RPMI7951 (cell line): ENCODE data around the gene METTL17. TPM values are rescaled to one million over a fixed set of nuclear protein-coding genes. Genes with fewer than 3 reads are reported as not detected.
"Not testable (repeated sequence)": the region's sequence is repeated elsewhere in the genome, so short reads cannot be mapped to it uniquely, and the experiment has no call there.

Source experiments
- DNase-seq: peaks from one replicate; pipeline ENCODE4 v3.0.0-alpha.2; 2012; ENCODE audit warnings: low read depth
- total RNA-seq: library from RNA; depleted of rRNA; stranded (reverse); fragments of >200 nt; shearing (Covaris generic); gene quantifications from 2 replicates; pipeline ENCODE4 v1.2.3, GENCODE V29; 2014; rRNA removed

METTL17 gene, protein sequence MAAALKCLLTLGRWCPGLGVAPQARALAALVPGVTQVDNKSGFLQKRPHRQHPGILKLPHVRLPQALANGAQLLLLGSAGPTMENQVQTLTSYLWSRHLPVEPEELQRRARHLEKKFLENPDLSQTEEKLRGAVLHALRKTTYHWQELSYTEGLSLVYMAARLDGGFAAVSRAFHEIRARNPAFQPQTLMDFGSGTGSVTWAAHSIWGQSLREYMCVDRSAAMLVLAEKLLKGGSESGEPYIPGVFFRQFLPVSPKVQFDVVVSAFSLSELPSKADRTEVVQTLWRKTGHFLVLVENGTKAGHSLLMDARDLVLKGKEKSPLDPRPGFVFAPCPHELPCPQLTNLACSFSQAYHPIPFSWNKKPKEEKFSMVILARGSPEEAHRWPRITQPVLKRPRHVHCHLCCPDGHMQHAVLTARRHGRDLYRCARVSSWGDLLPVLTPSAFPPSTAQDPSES
- 52.9 and 72.0 TPM in 2 replicates for total RNA-seq

DNA sequence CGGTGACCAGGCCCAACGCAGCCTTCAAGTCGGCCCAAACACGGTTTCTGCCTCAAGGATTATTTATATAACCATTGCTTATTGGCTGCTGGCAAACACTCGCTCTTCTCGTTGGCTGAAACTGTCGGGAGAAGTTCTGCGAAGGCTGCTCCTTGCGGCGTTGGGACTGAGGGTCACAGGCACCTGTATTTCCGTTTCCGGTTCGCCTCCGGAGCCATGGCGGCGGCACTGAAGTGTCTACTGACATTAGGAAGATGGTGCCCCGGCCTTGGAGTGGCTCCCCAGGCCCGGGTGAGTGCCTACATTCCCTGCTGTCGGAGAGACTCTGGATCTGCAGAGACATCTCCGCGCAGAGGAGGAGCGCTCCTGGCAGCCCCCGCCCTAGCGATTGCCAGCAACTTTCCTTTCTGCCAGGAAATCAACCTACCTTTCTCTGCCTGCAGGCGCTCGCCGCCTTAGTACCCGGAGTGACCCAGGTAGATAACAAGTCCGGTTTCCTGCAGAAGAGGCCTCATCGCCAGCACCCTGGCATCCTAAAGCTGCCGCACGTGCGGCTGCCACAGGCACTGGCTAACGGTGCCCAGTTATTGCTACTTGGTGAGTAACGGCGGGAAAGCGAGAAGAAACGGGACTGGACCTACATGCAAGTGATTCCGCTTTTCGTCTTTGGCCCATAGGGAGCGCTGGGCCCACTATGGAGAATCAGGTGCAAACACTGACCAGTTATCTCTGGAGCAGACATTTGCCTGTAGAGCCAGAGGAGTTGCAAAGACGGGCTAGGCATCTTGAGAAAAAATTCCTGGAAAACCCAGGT, at the start of gene METTL17:
Gene METTL17, plus strand, starts transcription at position 194 of the 814 bp plus-strand sequence. Its CDS starts 23 bp downstream, at position 217.
- peak; percentile 97 for DNase-seq

DNA sequence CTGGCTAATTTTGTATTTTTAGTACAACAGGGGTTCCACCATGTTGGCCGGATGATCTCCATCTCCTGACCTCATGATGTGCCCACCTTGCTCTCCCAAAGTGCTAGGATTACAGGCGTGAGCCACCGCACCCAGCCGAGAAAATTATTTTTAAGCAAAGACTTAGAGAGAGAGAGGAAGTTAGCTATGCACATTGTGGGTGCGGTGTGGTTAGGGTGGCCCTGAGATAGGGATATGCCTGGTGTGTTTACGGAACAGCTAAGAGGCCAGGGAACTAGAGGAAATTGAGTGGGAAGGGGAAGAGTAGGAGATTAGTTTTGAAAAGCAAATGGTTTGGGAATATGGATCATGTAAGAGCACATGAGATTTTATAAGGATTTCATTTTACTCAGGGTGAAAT, 44.6 kb upstream of the METTL17 start:
- not testable (repeated sequence) for DNase-seq

DNA sequence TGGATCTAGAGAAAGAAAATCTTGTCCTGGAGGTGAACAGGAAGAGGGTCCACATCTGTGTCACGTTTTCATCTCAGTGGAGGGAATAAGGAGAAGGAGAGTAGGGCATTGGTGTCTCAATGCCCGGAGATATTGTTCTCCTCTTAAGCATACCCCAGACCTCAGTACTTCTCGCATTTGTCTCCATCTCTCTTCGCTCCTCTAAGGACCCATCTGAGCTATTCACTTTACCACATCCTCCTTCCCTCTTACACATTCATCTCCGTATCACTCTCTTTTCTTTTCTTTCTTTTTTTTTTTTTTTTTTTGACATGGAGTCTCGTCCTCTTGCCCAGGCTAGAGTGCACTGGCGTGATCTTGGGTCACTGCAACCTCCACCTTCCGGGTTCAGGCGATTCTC, 43.1 kb upstream of the METTL17 start:
- DNase-seq: not testable (repeated sequence)

DNA sequence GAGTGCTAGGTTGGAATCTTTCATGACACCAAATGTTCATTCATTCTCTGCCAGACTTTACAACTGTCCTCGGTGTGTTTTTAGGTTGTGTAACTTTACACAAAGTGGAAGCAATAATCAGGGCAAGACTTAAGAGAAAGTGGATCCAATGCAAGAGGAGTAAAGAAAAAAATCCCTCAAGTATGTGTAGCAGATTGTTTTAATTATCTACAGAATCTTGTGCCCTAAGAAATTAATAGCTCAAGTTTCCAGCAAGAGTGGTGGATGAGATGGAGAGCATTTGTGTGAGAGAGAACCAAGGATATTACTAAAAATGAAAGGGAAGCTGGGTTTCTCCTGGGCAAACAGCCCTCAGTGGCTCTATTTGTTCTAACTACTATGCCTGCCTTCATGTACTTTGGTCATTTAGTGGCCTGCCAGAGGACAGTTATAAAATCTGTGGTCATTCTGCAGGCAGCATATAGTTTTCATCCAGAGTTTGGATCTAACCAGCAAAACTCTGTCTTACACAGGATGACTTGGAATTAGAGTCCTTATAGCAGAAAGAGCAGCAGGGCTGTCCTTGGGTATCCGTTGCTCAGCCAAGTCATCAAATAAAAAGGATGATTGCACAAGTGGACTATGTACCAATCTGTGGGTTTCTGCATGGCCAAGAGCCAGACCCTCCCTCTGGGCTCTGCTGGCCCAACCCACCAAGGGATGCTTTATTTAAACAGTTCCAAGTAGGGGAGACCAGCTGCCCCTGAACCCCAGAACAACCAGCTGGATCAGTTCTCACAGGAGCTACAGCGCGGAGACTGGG, 34.8 kb upstream of the METTL17 start, which contains the start of gene RNASE2:
Gene RNASE2, plus strand, starts transcription at position 752 of the 802 bp plus-strand sequence. CDS start 285 bp downstream, outside the sequence.
- not testable (repeated sequence) for DNase-seq

DNA sequence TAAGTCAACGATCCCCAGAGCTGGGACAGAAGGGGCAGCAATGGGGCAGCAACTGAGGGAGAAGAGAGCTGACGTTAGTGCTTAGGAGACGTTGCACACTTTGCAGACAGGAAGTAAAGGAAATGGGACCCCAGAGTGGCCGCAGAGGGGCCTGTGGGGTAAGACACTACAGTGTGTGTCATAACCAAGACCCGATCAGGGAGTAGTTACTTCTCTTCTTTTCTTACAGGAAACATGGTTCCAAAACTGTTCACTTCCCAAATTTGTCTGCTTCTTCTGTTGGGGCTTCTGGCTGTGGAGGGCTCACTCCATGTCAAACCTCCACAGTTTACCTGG, 34.3 kb upstream of the METTL17 start:
- not testable (repeated sequence) for DNase-seq

DNA sequence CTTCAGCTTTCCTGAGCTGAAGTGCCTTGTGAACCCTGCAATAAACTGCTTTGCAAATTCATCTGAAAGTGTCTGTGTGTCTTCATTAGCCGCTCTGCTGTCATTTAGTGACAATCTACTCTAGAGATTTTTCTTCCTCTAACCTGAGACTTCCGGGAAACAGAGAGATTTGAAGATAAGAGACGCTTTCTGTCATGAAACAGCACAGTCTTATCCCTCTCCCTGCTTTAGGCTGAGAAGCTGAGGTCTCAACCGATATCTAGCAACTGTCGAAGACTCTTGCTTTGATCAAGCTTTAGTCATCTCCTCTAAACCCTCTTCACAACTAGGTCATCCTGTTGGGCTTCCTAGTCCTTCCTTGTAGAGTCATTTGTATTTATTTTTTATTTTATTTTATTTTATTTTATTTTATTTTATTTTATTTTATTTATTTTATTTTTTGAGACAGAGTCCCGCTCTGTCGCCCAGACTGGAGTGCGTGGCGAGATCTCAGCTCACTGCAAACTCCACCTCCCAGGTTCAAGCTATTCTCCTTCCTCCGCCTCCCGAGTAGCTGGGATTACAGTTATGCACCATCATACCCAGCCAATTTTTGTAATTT, 33.3 kb upstream of the METTL17 start:
- DNase-seq: no peak

DNA sequence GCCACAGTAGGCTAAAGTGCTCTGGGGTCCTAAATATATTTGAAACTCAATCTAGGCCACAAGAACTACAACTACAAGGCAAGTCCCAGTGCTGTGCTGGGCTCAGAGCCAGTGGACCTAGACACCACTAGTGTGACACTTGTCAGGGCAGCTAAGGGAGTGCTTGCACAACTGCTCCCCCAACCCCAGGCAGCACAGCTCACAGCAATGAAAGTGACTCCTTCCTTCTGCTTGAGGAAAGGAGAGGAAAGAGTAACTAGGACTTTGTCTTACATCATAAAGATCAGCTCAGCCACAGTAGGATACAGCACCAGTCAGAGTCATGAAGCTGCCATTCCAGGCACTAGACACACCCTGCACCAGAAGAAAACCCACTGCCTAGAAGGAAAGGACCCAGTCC, 30.8 kb upstream of the METTL17 start:
- not testable (repeated sequence) for DNase-seq

DNA sequence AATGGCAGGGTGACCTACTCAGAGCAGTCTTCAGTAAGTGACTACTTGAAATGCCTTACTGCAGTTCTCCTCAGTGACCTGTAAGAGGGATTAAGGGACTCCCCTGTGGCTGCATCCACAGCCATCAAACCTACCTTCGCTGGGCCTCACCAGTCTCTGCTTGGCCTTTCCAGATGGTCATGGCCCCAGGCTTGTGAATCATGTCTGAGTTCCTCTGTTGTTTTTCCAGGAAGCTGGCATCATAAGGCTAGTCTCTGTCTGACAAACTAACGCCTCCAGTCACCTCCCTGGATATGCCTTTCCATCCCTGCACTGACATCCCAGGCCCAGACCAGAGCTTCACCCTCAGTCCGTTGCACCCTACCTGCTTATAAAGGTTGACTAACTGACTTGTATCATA, 20.4 kb upstream of the METTL17 start:
- DNase-seq: peak; percentile 86

DNA sequence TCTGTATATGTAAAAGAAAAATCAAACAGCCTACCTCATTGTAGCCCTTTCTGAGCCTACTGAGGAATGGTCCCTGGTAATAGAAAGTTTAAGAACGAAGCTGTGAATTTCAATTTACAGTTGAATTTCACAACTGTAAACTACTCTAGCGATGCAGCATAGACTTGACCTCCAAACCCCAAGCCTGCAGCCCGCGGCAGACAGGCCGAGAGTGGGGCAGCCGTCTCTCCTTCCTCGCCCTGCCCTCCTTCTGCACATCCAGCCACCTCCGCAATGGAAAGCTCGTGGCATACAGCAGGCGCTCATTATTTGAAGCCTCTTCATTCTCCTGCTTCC, 19.2 kb upstream of the METTL17 start:
- DNase-seq: no peak

DNA sequence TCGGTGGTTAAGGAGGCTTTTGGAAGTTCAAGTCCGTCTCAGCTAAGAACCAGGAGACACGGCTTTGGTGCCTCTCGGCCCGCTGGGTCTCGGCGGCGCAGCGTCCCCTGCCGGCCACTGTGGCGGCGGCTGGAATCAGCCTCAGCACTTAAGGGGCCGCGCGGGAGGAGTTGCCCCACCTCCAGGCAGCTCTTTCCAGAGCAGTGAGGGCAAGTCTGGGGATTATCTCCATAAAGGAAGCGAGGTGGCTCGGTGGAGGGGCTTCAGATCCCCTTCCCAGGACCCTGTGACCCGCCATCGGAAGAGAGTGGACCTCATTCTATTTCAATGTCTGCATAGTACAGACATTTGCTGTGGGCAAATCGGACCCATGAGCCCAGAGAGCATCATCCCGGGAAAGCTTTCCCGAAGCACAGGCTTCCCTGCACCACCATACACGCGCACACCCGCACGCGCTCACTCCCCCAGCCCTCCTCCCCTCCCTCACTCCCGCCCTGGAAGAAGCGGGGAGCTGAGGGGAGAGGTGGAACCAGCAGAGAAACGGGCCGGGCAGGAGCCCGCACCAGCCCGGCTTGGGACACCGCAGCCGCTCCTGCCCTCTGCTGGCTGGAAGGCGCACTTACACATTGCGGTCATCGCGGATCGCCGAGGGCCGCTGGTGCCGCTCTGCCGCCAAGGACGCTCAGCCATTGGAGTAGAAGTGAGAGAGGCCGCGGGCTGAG, 18.6 kb upstream of the METTL17 start:
- peak; percentile 78 for DNase-seq

DNA sequence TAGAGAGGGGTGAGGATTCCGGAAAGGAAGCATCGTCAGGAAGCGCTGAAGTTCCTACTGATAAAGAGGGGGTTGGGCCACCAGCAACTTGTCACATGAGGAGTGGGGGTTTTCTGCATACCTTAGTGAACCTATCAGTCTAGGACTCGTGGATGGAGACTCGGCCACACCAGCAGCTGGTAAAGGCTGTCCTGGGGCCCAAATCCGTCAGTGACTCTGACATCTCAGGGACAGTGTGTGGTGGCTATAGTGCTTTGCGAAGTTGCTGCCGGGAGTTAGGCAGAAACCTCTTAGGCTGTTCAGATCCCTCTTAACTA, 18.1 kb upstream of the METTL17 start:
- DNase-seq: no peak

DNA sequence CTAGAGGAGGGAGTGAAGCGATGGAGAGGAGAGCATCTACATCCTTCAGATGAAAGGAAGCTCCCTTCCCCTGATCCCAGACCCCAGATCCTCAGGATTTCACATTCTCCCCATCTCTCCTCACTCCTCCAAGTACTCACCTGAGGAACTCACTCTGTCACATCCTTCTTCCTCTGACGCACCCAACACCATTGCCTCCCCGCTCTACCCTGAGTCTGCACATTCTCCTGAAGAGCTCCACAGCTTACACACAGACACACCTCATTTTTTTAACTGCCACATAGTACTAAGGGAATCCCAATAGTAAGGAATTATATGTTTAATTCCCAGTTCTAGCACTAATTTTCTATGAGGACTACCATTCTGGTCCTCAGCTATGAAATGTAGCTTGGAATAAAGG, 16.3 kb upstream of the METTL17 start:
- no peak for DNase-seq

DNA sequence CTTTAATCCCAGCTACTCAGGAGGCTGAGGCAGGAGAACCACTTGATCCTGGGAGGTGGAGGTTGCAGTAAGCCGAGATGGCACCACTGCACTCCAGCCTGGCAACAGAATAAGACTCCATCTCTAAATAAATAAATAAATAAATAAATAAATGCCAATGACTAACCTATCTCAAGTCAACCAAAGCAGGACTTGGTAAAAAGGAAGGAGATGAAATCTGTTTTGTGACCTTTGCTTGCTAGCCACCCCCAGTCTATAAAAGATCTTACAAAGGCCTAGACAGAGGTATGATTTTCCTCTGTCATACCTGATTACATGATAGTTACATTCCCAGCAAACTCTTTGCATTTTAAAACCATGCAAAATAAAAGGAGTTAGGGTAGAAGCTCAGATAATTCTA, 13.5 kb upstream of the METTL17 start:
- DNase-seq: no peak

DNA sequence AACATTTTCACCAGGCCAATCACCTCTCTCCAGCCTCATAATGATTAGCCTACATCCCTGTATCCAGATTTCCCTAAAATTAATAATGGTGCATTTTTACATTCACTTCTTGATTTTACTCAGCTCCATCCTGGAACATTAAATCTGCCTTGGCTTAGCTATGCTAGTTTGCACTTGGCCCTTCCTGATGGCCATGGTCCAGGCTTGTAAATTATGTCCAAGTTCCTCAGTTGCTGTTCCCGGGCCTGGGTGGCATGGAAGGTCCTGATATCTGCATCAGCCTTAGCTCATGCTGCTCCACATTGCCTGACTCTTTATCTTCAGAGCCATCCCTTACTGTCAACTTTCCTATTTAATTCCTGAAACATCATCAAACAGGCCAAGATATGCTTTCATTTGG, 11.1 kb upstream of the METTL17 start:
- DNase-seq: no peak

DNA sequence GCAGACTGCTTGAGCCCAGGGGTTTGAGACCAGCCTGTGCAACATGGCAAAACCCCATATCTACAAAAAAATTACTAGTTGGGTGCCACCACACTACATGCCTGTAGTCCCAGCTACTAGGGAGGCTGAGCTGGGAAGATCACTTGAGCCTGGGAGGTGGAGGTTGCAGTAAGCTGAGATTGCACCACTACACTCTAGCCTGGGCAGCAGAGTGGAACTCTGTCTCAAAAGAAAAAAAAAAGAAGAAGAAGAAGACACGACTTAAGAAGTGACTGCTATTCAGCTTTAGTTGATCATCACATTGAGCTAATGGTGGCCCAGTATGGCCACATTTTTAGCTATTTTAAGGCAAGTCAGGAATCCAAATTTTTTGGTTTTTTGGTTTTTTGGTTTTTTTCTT, 8.9 kb upstream of the METTL17 start:
- no peak for DNase-seq

DNA sequence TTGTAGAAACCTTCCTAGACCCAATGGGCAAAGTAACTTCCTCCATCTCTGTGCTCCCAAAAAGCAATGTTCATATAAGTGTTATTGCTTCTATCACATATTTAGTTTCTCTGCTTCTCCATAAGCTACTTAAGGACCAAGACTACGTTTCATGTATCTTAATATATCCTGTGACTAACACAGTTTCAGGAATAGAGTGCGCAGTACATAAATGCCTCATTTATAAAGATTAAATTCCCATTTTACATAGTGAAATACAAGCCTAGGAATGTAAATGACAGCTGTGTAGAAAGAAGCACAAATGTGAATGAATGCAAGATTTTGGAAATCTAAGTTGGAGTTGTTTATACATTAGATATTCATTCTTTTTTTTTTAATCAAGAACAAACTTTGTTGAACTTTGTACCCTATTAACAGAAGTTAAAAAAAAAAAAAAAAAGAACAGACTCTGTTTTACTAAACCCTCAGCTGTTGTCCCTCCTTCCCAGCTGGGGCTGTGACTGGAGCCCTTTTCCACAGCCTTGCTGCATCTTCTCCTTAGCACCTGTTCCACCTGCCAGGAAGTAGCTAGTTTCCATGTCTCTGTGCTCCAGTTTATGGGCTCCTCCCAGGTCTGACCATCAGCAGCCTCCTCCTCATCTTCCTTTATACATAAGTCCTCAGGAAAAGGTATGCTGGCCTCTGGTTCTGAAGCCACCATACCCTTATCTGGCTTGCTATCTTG, 7.0 kb upstream of the METTL17 start:
- no peak for DNase-seq

DNA sequence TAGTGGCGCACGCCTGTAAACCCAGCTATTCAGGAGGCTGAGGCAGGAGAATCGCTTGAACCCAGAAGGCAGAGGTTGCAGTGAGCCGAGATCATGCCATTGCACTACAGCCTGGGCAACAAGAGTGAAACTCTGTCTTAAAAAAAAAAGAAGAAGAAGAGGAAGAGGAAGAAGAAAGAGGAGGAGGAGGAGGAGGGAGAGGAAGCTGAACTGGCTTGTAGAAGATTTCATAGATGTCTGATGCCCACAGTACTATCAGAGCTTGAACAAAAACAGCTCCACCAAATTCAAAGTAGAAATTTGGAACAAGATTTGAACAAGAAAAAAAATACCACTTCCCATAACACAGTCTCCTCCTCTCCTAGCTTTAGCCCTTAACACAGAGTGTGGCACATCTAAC, 4.1 kb upstream of the METTL17 start:
- not testable (repeated sequence) for DNase-seq

DNA sequence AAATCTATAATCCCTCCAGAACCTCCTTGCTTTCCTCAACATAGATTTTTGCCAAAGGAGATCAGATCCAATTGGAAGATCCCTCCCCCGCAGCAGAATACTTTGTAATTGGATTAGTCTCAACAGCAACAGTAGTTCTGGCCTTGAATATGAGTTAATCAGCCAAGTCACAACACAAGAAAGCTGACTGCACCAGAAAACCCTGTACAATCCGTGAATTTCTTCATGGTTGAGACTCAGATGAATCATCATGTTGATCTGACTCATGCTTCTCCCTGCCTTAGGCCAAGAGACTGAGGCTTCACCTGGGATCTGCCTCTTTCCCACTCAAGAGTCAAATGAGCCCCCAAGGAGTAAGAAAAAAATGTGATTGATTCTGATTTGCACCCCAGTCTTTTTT, 3.0 kb upstream of the METTL17 start:
- peak; percentile 92 for DNase-seq

DNA sequence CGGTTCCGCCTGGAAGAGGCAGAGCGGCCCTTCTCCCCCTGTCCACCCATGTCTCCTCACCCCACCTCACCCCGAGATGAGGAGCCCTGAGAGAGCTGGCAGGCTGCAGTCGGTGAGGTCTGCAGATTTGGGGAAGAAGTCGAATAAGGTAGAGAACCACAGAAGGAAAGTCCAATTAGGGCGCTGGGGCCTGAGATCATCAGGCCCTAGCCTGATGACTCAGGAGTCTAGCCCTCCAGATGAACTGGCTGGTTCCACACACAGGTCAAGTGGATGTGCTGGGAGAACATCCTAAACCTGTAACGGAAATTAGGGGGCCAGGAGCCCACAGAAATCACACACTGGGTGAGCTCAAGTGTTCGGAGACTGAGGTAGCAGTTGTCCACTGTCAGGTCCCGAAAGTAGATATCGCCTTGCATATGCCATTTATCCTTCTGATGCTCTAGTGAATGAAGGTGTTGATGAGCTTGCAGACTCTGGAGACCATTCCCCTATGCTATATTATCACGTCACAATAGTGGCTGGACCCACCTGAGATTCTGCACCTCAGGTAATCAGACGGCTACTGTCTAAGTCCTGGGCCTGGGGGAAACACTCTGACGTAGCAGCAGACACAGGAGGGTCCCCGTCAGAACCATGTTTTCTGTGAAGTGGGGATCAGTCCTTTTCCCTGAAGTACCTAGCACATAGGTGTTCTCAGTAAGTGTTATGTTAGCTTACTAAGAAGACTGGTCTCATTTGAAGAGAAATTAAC, 886 bp upstream of the METTL17 start:
- peak; percentile 2 for DNase-seq

DNA sequence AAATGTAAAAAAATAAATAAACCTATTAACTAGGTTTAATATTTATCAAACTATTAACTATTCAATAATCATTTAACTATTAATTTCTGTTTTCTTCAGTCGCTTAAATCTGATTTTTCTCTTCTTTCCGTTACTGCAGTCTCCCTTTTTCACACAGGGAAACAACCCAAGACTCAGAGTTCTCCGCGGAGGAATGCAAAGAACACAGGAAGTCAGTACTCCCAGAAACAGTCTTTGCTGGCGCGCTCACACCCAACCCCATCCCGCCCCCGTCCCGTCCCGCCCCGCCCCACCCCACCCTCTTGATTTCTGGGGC, 351 bp upstream of the METTL17 start:
- DNase-seq: no peak
